Stimulated activated CD4-positive, alpha-beta T cell treated with anti-CD3 and anti-CD28 coated beads, Interleukin-1b, Interleukin-23, amount 100 ng/mL, for 24 hours (primary cell): Measurements from ENCODE around the gene LRP5.
"Not testable (repeated sequence)": the region's sequence is repeated elsewhere in the genome, so short reads cannot be mapped to it uniquely, and the experiment has no call there.

ENCODE experiments used
- DNase-seq, 4 experiments: peaks; one replicate each; pipeline ENCODE4 v3.0.0-alpha.2; 2020; ENCODE audit warnings: low read depth in 4 of 4, low spot score in 1 of 4

Gene LRP5

GRCh38 chr11:68387840-68388239, 75.4 kb downstream of the LRP5 start:
- no peak for DNase-seq

- no peak for DNase-seq
Measured at GRCh38 chr11:68388595-68389198, 76.3 kb downstream of the LRP5 start.

DNA sequence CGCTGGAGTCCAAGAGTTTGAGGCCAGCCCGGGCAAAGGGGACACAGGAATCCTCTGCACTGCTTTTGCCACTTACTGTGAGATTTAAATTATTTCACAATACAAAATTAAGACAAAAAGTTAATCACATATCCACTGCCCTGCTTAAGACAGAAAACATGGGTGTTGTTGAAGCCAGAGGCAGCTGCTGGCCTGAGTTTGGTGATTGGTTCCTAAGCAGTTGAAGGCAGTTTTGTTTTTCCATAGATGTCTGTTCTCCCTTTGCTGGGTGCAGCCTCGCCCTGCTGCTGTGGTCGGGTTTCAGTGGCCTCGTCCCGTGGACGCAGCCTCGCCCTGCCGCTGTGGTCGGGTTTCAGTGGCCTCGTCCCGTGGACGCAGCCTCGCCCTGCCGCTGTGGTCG, 77.9 kb downstream of the LRP5 start:
- no peak for DNase-seq

DNA sequence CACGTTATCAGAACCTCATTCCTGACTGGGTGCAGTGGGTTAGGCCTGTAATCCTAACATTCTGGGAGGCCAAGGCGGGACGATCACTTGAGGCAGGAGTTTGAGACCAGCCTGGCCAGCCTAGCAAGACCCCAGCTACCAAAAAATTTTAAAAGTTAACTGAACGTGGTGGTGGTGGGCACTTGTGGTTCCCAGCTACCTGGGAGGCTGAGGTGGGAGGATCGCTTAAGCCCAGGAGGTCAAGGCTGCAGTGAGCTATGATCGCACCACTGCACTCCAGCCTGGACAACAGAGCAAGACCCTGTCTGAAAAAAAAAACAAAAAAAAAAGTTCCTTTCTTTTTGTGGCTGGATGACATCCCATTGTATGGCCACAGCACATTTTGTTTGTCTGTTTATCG, 80.4 kb downstream of the LRP5 start:
- no peak for DNase-seq

- no peak for DNase-seq
Measured at GRCh38 chr11:68396516-68396915, 84.1 kb downstream of the LRP5 start.

DNA sequence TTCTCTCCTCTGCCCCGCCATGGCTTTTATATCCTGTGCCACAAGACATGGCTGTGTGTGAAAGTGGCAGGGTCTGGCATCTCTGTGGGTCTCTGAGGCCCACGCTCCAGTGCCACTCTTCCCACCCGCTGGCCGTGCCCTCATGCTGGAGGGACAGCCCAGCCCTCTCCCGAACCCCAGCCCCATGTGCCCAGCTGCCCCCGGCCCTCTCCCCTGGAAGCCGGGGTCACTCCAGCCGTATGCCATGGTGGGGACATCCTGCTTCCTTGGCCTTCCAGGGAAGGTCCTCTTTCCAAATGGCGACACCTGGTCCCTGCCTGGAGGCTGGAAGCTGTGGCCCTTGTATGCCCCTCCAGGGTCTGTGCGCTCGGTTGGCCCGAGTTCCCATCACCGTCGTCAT, 84.9 kb downstream of the LRP5 start:
- DNase-seq: no peak

DNA sequence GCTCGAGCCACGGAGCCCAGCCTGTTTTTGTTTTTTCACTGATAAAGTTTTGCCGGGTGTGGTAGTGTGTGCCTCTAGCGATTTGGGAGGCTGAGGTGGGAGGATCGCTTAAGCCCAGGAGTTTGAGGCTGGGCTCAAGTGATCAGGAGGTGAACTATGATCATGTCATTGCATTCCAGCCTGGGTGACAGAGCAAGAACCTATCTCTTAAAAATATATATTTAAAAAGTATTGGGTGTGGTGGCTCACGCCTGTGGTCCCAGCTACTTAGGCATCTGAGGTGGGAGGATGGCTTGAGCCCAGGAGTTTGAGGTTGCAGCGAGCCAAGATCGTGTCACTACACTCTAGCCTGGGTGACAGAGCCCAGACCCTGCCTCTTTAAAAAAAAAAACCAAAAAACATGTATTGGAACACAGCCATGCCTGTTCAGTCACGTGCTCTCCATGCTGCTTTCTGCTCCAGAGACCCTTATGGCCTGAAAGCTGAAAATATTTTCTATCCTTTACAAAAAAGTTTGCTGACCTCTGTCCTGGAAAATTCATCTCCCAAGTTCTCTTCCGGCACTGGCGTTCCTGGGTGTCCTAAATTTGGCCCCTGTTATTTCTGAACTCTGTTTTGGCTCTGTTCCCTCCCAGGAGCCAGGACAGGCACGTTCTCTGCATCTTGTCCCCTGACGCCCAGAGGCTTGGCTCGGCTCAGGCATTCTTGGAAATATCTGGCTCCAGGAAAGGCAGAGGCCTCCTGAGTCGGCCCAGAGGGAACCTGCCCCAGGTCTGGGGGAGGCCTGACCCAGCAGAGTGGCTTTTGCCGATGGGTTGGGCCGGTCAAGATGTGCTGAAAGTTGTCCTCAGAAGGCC, 86.8 kb downstream of the LRP5 start:
- no peak for DNase-seq

DNA sequence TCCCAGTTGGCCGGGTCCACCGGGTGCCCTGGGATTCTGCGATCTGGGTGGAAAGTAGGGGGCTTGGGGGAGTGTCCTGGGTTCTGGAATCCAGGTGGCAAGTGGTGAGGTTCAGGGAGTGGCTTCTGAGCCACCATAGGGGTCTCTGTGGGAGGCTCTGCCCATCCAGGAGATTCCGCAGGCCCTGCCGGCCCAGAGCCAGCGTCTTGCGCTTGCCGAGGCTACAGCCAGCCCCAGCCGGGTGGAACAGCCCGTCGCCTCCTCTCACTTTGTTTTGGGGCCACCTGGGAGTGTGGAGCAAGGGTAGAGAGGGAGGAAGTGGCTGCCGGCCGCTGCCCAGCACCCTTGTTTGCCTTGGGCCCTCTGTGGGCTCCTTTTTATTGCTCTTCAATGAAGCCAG, 87.5 kb downstream of the LRP5 start:
- no peak for DNase-seq

- DNase-seq: not testable (repeated sequence)
Measured at GRCh38 chr11:68400584-68400983, 88.2 kb downstream of the LRP5 start.

DNA sequence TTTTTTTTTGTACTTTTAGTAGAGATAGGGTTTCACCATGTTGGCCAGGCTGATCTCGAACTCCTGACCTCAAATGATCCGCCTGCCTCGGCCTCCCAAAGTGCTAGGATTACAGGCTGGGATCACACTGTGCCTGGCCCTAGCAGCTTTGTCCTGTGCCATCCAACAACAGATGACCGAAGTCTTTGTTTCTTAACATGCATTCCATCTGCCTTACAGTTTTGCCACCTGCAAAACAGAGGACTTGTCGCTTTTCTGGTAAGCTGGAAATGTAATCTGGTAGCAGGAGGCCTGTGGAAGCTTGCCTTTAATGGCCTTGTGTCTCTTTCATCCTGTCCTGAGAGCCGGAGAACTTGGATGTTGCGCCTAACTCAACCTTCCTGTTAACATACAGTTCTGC, 89.5 kb downstream of the LRP5 start:
- DNase-seq: no peak

- DNase-seq: no peak
Measured at GRCh38 chr11:68402355-68403031, 90.1 kb downstream of the LRP5 start.

- no peak for DNase-seq
Measured at GRCh38 chr11:68403424-68403823, 91.0 kb downstream of the LRP5 start.

GRCh38 chr11:68403831-68404230, 91.4 kb downstream of the LRP5 start:
- DNase-seq: no peak

GRCh38 chr11:68406324-68407313, 94.2 kb downstream of the LRP5 start:
- DNase-seq: no peak

DNA sequence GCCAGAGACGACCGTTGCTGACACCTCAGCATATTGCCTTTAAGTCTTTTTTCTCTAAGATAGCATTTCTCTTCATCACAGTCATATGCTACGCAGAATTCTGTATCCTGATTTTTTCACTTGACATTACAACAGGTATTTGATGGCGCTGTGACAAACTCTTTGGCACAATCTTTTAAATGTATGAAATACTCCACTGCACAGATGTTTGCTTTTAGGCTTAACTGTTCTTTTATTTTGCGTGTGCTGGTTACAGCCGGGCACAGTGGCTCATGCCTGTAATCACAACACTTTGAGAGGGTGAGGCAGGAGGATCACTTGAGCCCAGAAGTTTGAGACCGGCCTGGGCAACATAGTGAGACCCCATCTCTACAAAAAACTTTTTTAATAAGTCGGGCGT, 96.1 kb downstream of the LRP5 start:
- no peak for DNase-seq

- DNase-seq: no peak
Measured at GRCh38 chr11:68409748-68410344, 97.5 kb downstream of the LRP5 start.

DNA sequence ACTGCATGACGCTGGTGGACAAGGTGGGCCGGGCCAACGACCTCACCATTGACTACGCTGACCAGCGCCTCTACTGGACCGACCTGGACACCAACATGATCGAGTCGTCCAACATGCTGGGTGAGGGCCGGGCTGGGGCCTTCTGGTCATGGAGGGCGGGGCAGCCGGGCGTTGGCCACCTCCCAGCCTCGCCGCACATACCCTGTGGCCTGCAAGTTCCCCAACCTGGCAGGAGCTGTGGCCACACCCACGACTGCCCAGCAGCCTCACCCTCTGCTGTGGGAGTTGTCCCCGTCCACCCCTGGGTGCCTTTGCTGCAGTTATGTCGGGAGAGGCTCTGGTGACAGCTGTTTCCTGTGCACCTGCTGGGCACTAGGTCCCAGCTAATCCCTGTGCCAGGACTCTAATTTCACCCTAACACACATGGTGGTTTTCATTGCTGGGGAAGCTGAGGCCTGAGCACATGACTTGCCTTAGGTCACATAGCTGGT, 99.2 kb downstream of the LRP5 start:
- no peak for DNase-seq

- DNase-seq: peak in 1 of 4 experiments; percentile 1
Measured at GRCh38 chr11:68412593-68413475, 100.4 kb downstream of the LRP5 start.

DNA sequence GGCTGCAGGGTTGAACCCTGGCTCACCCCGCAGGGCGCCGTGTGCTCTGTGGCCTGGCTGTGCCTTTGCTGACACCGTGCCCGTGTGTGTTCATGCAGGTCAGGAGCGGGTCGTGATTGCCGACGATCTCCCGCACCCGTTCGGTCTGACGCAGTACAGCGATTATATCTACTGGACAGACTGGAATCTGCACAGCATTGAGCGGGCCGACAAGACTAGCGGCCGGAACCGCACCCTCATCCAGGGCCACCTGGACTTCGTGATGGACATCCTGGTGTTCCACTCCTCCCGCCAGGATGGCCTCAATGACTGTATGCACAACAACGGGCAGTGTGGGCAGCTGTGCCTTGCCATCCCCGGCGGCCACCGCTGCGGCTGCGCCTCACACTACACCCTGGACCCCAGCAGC, 101.2 kb downstream of the LRP5 start:
- DNase-seq: no peak
